ENCODE results near the gene FGGY.
"Not testable (repeated sequence)": the region's sequence is repeated elsewhere in the genome, so short reads cannot be mapped to it uniquely, and the experiment has no call there.

Gene FGGY

DNA sequence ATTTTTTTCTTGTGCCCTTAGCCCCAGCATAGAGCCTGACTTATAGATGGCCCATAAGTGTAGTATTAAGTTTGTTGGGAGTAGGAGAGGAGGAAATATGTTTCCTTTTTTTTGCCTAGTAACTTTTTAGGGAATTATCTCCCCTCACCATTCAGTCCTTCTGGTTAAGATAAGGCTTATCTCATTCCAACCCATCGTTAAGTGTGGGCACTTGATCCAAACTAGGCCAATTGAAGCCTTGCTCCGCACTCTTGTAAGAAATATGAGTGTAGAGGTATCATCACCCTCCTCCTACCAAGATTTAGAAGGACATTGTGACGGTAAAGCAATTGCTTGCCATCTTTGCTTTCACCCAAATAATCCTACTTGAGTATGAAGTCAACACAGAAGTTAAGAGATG lies 8.8 kb upstream of the FGGY start:
- no peak for DNase-seq (ENCODE audit: low read depth, low spot score)

DNA sequence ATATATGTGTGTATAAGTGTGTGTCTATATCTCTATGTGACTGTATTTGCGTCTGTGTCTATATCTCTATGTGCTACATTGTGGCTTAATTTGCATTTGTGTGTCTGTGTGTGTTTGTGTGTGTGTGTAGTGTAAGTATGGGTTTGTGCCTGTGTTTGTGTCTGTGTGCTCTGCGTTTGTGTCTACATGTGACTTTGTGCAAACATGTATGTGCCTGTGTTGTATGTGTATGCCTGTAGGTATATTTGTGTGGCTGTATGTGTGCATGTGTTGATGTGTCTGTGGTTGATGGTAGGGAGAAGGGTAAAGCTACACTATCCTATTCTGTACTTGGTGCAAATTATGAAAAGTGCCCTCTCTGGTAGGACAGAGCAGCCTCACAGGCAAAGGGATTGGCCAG lies 7.3 kb upstream of the FGGY start:
- no peak for DNase-seq (ENCODE audit: low read depth, low spot score)

DNA sequence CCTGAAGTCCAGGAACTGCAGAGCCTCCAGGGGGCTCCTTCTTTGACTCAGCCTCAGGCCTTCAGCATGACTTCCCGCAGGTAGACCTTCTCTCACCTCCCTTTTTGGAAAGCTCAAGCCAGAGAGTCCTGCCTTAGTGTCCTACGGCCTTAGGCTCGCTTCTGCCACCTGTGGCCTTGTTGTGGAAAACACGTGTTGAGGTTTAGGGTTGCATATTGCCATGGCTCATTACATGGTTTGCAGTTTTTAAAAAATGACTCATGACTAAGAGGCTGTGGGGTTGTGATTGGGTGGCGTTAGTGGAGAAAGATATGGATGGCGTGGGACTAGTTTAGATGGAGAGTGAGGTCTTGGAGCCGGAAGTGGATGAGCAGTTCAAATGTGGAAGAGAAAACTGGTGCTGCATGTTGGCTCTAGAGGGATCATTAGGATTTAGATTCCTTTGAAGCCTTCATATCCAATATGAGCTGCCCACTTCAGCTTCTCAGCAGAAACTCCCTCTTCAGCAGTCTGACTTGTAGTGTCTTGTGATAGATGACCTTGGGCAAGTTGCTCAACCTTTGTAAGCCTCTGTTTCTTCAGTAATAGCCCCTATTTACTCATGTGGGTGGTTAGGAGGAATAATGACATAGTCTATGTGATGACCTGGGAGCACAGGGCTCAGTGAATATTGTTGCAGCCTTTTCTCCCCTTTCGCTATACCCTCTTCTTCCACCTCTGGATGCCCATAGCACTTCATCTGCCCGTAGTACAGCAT lies 6.5 kb upstream of the FGGY start:
- no peak for DNase-seq (ENCODE audit: low read depth, low spot score)

GRCh38 chr1:59291561-59291960 lies 5.3 kb upstream of the FGGY start:
- no peak for DNase-seq (ENCODE audit: low read depth, low spot score)

DNA sequence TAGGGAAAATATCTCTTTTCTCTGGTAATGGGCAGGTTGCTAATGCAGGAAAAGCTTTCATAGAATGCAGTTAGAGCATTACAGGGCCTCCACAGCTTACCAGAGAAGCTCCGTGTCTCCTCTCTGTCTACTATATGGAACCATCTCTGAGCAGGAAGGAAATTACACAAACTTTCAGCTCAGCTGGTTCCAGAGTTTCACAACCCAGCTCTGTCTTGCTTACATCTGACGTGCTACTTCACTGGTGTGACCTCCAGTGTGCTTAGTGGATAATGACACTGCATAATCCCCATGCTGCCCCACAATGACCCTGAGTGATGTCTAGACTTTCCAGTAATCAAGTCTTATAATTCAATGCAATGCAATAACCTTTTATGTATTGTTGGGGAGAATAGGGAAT lies 4.3 kb upstream of the FGGY start:
- no peak for DNase-seq (ENCODE audit: low read depth, low spot score)

GRCh38 chr1:59293206-59293605 lies 3.7 kb upstream of the FGGY start:
- no peak for DNase-seq (ENCODE audit: low read depth, low spot score)

GRCh38 chr1:59293849-59294248 lies 3.0 kb upstream of the FGGY start:
- DNase-seq (ENCODE audit: low read depth, low spot score) = no peak

- no peak for DNase-seq (ENCODE audit: low read depth, low spot score)
These were observed 2.5 kb upstream of the FGGY start for GRCh38 chr1:59294423-59294822.

DNA sequence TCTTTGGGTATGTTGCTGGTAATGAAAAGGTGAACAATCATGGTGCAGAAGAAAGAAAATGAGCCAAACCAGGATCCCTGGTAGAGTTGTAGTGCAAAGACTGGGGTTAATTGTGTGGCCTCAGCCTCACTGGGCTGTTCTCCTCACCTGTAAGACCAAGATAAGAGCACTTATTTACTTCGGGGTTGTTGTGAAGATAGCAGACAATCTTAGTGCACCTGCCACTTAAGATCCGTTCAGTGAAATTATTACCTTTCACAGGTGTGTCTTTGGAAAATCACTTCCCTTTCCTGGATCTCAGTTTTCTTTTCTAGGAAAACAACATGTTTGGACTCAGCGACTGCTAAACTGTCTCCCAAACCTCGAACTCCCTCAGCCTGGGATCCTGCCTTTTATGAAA lies 1.3 kb upstream of the FGGY start:
- no peak for DNase-seq (ENCODE audit: low read depth, low spot score)

- no peak for DNase-seq (ENCODE audit: low read depth, low spot score)
These were observed 1.2 kb downstream of the FGGY start for GRCh38 chr1:59298026-59298583.

DNA sequence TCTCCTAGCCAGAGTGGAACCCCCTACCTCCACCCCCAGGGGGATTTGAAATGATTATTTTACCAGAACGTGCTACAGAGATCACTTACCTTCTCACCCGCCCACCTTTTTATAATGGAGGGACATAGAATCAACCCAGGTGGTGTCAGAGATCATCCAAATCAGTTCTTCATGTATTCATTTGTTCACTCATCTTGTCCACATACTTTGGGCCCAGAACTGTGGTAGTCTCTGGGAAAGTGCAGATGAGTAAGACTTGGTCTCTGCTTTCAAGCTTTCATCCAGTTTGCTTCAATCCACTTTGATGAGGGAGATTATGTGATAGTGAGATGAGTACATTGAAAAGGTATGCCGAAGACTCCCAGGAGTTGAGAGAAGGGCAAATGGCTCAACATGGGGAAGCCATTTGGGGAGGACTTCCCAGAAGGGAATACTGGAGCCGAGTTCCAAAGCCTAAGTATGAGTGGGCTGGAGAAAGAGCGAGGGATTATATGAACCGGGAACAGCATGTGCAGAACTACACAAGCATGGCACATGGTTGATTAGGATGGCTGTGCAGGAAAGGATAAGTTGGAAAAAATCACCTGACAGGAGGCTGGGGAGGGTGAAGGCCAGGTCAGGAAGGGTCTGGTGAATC lies 1.9 kb downstream of the FGGY start:
- DNase-seq (ENCODE audit: low read depth, low spot score) = no peak

- not testable (repeated sequence) for DNase-seq (ENCODE audit: low read depth, low spot score)
These were observed 2.8 kb downstream of the FGGY start for GRCh38 chr1:59299670-59300069.

- no peak for DNase-seq (ENCODE audit: low read depth, low spot score)
These were observed 5.4 kb downstream of the FGGY start for GRCh38 chr1:59302297-59302696.

- no peak for DNase-seq (ENCODE audit: low read depth, low spot score)
These were observed 6.0 kb downstream of the FGGY start for GRCh38 chr1:59302871-59303270.

GRCh38 chr1:59305188-59305587 lies 8.3 kb downstream of the FGGY start:
- DNase-seq (ENCODE audit: low read depth, low spot score) = no peak

GRCh38 chr1:59307591-59307990 lies 10.7 kb downstream of the FGGY start:
- no peak for DNase-seq (ENCODE audit: low read depth, low spot score)

GRCh38 chr1:59308839-59309238 lies 11.9 kb downstream of the FGGY start:
- no peak for DNase-seq (ENCODE audit: low read depth, low spot score)

DNA sequence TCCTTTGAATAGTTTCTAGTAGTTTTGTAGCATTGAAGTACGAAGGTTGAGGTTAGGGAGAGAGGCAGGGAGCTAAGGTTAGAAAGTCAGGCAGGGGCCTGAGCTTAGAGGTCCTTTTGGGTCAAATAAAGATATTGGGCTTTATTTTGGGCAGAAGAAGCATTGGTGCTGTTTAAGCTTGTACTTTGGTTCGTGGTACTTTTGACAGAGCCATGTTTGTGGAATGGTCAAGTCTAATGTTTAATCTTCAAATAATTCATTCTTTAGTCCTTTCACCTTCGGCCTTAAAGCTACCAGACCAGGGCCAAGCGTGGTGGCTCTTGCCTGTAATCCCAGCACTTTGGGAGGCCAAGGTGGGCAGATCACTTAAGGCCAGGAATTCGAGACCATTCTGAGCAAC lies 12.5 kb downstream of the FGGY start:
- DNase-seq (ENCODE audit: low read depth, low spot score) = no peak

- DNase-seq (ENCODE audit: low read depth, low spot score) = no peak
These were observed 13.1 kb downstream of the FGGY start for GRCh38 chr1:59309795-59310548.

- no peak for DNase-seq (ENCODE audit: low read depth, low spot score)
These were observed 13.8 kb downstream of the FGGY start for GRCh38 chr1:59310549-59311250.

DNA sequence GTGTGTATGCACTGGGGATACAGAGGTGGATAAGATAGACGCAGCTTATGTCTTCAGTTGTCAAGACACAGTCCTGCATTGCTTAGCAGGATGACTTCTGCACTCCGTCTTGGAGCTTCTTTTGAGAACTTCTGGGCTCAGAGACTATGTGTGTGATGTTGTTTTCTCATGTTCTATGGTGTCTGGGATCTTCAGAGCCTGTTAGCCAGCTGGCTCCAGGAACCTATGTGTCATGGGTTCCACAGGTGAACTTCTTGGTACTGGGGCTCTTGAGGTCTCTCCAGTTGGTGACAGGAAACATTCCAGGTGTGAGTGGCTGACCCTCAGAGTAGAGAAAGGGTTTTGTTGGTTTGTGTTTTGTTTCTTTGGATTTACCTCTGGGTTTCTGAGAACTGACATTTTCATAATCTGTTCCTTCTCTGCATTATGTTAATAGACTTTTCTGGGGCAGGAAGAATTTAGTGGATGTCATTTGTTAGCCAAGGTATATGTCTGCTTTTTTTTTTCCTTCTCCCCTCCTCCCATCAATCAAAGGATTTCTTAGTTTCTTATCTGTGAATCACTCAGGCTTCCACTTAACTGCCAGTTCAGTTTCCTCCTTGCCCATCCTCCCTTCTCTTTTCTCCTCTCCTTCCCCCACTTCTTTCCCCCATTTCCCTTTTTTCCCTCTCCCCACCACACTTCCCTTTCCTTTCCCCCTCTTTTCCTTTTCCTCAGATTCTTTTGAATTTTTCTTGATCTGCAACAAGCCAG lies 18.1 kb downstream of the FGGY start:
- no peak for DNase-seq (ENCODE audit: low read depth, low spot score)
